H54 (cell line): Measurements from ENCODE around the gene RESP18.
"Not testable (repeated sequence)": the region's sequence is repeated elsewhere in the genome, so short reads cannot be mapped to it uniquely, and the experiment has no call there.

Experiments
- DNase-seq: peaks from one replicate; pipeline ENCODE4 v3.0.0; 2011; ENCODE audit warnings: low spot score, mixed read lengths; ENCODE audit not compliant: insufficient read length
- FAIRE-seq: peaks from 3 replicates; lab custom pipeline; 2011; peaks lifted over from hg19 to GRCh38; lab: Jason Lieb, UNC
- POLR2A ChIP-seq: IDR thresholded peaks from 2 replicates; pipeline ENCODE4 v1.6.1; 2011; ENCODE audit warnings: low read depth, mild to moderate bottlenecking, low read length

RESP18 gene

GRCh38 chr2:219292616-219293015 lies 39.9 kb downstream of the RESP18 start:
- no peak for TF ChIP-seq POLR2A
- DNase-seq, result no peak
- FAIRE-seq, result no peak

- DNase-seq (no peak), FAIRE-seq (no peak)
- no peak for TF ChIP-seq POLR2A
These were observed 40.5 kb downstream of the RESP18 start for GRCh38 chr2:219291910-219292490.

GRCh38 chr2:219291394-219291793 lies 41.1 kb downstream of the RESP18 start:
- no peak for FAIRE-seq
- TF ChIP-seq POLR2A, result no peak
- no peak for DNase-seq

DNA sequence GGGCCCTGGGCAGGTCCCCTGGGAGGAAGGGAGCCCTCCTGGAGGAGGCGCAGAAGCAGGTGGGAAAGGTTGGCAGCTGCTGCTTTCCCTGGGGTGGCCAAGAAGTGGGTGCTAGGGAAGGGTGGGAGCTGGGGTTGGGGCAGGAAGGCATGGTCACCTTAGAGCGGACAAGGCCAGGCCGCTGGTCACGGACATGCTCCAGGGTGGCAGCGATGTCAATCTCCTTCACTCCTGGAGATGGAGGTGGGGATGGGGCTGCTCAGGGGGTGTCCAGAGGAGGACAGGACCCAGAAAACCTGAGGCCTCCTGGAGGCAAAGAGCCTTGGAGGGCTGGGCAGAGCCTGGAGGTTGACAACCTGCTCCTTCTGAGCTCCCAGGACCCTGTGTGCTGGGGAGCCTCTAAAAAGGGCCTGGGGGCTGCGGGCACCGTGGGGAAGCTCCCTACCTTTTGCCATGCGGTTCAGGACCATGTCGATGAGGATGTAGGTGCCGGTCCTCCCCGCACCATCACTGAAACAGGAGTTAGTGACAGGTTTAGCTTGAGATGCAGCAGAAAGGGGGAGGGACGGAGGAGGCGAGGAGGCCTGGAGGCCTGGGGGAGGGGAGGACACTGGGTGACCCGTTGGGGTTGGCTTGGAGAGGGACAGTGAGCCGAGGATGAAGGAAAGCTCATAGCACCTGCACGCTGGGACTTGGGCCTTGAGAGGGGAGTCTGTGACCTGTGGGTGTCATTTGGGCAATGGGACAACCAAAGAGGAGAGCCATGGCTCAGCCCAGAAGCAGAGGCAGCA lies 42.0 kb downstream of the RESP18 start:
- no peak for FAIRE-seq
- no peak for DNase-seq
- no peak for TF ChIP-seq POLR2A

GRCh38 chr2:219289537-219290361 lies 42.8 kb downstream of the RESP18 start:
- no peak for TF ChIP-seq POLR2A
- FAIRE-seq, result no peak
- peak; percentile 76 for DNase-seq

DNA sequence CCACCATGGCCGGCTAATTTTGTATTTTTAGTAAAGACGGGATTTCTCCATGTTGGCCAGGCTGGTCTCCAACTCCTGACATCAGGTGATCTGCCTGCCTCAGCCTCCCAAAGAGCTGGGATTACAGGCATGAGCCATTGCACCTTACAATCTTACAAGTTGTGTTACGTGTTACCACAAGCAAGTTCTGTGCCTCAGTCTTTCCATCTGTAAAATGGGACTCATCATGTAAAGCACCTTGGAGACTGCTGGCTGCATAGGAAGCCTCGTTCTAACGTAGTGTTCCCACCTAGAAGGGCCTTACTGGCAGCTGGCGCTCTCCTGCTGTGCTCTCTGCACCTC lies 43.4 kb downstream of the RESP18 start:
- DNase-seq (no peak), FAIRE-seq (no peak)
- TF ChIP-seq POLR2A, result no peak

DNA sequence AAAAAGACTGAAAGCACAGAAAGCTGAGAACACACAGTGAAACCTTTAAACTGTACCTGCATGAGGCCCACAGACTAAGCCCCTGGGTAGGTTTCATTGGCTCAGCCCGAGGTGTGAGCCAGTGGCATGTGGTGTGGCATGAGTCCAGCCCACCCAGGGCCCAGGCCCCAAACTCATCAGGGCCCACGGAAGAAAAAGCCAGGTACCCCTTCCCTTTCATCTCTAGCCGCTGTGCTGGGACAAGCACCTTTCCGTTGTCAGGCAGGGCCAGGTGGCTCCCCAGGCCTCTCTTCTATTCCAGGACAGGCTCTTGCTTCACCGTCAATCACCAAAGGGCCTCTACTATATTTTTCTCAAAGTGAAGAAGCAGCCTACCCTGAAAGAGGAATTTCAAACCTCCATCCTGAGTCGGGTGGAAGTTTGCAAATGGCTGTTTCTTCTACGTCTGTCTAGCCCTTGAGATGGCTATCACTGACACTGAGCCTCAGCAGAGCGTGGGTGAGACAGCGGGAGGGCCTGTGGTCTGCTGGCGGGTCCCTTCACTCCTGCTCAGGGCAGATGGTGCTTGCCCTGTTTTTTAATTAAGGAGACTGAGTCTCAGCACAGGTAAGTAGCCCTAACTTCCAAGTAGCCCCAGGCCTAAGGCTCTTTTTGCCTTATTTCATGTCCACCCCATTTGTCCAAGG lies 44.8 kb downstream of the RESP18 start:
- DNase-seq (no peak), FAIRE-seq (no peak)

DNA sequence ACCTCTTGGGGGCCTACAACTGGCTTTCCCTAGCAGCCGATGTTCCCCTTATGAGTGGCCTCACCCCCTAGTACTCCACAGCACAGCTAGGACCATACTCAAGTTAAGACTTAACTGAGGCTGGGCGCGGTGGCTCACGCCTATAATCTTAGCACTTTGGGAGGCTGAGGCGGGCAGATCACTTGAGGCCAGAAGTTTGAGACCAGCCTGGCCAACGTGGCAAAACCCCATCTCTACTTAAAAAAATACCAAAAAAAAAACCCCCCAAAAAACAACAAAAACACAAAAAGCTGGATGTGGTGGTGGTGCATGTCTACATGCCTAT lies 45.5 kb downstream of the RESP18 start:
- FAIRE-seq, DNase-seq: not testable (repeated sequence)

More for the DNA sequence above, 44.8 kb downstream of the RESP18 start:
- TF ChIP-seq POLR2A, result no peak

DNA sequence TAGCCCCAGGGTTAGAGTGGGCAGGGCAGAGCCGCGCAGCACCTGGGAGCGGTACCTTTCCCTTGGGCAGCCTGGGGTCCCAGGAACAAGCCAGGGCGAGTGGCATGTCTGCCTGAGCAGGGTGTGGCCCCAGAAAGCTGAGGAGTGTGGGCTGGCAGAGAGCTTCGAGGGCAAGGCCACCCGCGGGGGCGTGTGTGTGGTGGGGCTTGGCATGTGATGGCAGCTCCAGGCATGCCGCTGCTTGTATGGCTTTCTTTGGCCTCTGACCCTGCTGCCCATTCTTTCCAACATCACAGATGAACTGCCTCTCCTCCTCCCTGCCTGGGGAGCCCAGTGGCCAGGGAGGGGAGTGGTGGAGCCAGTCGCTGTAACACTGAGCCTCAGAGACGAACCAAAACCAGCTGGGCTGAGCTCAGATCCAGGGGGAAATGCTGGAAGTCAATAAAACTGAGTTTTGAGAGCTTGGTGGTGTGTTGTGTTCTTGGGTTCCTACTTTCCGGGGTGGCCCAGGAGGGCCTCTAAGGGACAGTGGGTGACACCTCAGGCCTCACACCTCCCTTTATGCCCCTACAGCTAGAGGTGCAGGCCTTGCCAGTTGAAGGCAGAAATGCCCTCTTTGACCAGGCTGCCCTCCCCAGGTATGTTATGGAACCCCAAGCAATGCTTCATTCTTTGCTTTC lies 46.0 kb downstream of the RESP18 start:
- DNase-seq, result no peak
- no peak for FAIRE-seq
- TF ChIP-seq POLR2A, result no peak

GRCh38 chr2:219285894-219286425 lies 46.6 kb downstream of the RESP18 start:
- TF ChIP-seq POLR2A, result no peak
- DNase-seq (no peak), FAIRE-seq (no peak)

- no peak for FAIRE-seq
- TF ChIP-seq POLR2A, result no peak
- no peak for DNase-seq
These were observed 47.2 kb downstream of the RESP18 start for GRCh38 chr2:219285373-219285735.

DNA sequence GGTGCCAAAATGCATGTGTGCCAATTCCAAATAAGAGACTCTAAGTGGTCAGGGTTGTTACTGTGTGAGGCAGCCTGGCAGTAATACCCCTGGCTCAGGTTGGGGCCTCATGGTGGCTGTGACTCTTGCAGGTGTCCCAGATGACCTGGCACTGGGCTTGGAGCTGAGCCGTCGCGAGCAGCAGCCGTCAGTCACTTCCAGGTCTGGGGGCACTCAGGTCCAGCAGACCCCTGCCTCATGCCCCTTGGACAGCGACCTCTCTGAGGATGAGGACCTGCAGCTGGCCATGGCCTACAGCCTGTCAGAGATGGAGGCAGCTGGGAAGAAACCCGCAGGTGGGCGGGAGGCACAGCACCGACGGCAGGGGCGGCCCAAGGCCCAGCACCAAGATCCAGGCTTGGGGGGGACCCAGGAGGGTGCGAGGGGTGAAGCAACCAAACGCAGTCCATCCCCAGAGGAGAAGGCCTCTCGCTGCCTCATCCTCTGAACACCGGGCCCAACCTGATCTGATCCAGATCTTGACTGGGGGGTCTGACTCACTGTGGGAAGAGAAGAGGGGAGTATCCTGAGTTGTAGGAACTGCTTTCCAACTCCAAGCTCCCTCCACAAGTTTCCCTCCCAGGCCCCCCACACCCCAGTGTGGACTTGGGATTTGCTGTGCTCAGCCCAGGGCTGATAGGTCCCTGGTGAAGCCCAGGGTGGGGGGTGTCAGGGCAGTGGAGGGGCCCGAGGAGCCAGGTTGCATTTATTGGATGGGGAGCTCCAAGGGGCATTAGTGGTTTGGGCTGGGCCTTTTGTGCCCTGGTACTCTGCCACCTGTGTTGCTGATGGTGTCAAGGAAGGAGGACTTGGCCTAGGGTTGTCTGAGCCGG lies 47.8 kb downstream of the RESP18 start:
- FAIRE-seq (no peak), DNase-seq (no peak)
- no peak for TF ChIP-seq POLR2A

DNA sequence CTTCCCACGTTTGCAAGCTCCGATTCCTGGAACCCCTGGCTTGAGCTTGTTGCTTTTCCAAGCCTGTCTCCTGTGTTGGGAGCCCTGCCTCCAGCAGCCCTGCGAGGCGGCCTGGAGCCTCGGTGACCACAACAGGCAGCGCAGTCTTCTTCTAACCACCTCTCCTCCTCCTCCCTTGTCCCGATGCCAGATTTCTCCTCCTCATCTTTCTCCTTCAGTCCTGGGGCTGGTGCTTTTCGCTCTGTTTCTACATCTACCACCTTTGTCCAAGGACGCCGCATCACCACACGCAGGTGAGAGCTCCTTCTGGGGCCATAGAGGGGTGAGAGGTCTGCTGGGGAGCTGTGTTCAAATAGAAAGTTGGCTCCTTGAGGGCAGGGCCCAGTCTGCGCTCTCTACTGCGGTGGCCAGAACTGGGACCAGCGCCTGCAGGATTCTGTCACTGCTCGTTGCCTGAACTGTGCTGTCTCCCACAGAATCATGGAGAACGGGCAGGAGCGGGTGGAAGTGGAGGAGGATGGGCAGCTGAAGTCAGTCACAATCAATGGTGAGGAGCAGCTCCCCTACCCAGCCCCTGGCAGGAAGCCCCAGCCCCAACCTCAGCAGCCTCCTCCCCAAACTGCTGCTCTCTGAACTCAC lies 49.5 kb downstream of the RESP18 start:
- no peak for DNase-seq
- no peak for FAIRE-seq
- TF ChIP-seq POLR2A, result no peak
